ENCODE data around the gene SCAMP4. TPM values are rescaled to one million over a fixed set of nuclear protein-coding genes. Genes with fewer than 3 reads are reported as not detected.

SCAMP4 gene
- total and polyA plus RNA-seq, 2 of the 13 experiments (the other 11 are each of a cell fraction or from before 2014, with no cell fraction given), result 10.7 to 13.7 TPM

DNA sequence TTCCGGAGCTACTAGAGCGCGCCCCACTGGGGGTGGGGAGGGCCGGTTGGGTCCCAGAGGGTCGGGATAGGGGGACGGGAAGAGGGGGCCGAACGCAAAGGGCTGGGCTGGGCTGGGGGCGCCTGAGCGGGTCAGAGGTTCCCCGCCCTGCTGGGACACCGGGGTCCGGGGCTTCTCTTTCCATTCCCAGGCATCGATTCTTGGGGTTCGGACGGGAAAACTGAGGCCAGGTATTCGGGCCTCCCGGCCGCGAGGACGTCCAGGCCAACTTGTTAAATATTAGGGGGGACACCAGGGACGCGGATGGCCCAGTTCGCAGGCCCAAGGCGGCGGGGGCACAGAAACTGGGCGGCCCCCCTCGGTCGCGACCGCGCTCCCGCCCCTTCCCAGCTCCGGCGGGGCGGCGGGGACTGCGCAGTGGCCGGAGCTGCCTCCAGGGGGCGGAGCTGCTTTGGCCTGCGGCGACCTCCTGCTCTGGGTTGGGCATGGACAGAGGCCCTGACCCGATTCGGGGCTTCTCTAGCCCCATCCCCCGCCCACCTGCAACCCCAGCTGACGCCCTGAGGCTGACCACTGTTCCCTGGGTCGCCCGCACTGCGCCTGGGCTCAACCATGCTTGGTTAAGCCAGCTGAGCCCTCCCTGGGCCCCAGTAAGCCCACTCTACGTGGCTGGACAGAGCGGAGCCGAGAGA lies 40.6 kb upstream of the SCAMP4 start (continued):
- TF ChIP-seq ZFYVE20 (CRISPR knock-in tag; IDR thresholded peaks at IDR 0.05; ENCODE audit: borderline replicate concordance, low read depth) (no peak), IKZF1 (IDR thresholded peaks at IDR 0.05) (no peak), ZNF652 (CRISPR knock-in tag; IDR thresholded peaks at IDR 0.05; ENCODE audit: borderline replicate concordance, low read depth) (no peak), MIER2 (CRISPR knock-in tag; IDR thresholded peaks at IDR 0.05) (no peak), ZFP62 (CRISPR knock-in tag; IDR thresholded peaks at IDR 0.05) (no peak), RXRB (CRISPR knock-in tag; IDR thresholded peaks at IDR 0.05; ENCODE audit: borderline replicate concordance) (peak; percentile 77), PHF20 (CRISPR knock-in tag; IDR thresholded peaks at IDR 0.05) (no peak), HOXA7 (CRISPR knock-in tag; IDR thresholded peaks at IDR 0.05) (no peak), ZNF75D (CRISPR knock-in tag; IDR thresholded peaks at IDR 0.05; ENCODE audit: borderline replicate concordance) (no peak), ZFP82 (CRISPR knock-in tag; IDR thresholded peaks at IDR 0.05; ENCODE audit: borderline replicate concordance) (peak; percentile 56; the same call in 1 of the 2 replicates), IRX3 (CRISPR knock-in tag; IDR thresholded peaks at IDR 0.05; ENCODE audit: borderline replicate concordance, low read depth) (no peak), SOX13 (IDR thresholded peaks at IDR 0.05) (no peak), SOX13 (CRISPR knock-in tag; conservative IDR thresholded peaks at IDR 0.05 in 1 of 2, IDR thresholded peaks at IDR 0.05 in 1 of 2) (0 out of 4 replicates have a peak, but pooled peaks of 1 of the 2 experiments have one; percentile 41), YY1 (IDR thresholded peaks at IDR 0.05; ENCODE audit: insufficient read depth, insufficient replicate concordance, low read depth, low read length) (peak; percentile 61), ERF (CRISPR knock-in tag; IDR thresholded peaks at IDR 0.05) (no peak; the same call in 1 of the 2 replicates), DNMT1 (CRISPR knock-in tag; IDR thresholded peaks at IDR 0.05) (no peak), SIX4 (CRISPR knock-in tag; IDR thresholded peaks at IDR 0.05) (no peak)
- TF ChIP-seq, protein P1, sequence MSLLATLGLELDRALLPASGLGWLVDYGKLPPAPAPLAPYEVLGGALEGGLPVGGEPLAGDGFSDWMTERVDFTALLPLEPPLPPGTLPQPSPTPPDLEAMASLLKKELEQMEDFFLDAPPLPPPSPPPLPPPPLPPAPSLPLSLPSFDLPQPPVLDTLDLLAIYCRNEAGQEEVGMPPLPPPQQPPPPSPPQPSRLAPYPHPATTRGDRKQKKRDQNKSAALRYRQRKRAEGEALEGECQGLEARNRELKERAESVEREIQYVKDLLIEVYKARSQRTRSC (CRISPR knock-in tag; IDR thresholded peaks at IDR 0.05; ENCODE audit: low read depth), result no peak
- TF ChIP-seq, protein P2, sequence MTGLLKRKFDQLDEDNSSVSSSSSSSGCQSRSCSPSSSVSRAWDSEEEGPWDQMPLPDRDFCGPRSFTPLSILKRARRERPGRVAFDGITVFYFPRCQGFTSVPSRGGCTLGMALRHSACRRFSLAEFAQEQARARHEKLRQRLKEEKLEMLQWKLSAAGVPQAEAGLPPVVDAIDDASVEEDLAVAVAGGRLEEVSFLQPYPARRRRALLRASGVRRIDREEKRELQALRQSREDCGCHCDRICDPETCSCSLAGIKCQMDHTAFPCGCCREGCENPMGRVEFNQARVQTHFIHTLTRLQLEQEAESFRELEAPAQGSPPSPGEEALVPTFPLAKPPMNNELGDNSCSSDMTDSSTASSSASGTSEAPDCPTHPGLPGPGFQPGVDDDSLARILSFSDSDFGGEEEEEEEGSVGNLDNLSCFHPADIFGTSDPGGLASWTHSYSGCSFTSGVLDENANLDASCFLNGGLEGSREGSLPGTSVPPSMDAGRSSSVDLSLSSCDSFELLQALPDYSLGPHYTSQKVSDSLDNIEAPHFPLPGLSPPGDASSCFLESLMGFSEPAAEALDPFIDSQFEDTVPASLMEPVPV (CRISPR knock-in tag; IDR thresholded peaks at IDR 0.05), result peak; percentile 69; the same call in 1 of the 2 replicates
- TF ChIP-seq, protein P3, sequence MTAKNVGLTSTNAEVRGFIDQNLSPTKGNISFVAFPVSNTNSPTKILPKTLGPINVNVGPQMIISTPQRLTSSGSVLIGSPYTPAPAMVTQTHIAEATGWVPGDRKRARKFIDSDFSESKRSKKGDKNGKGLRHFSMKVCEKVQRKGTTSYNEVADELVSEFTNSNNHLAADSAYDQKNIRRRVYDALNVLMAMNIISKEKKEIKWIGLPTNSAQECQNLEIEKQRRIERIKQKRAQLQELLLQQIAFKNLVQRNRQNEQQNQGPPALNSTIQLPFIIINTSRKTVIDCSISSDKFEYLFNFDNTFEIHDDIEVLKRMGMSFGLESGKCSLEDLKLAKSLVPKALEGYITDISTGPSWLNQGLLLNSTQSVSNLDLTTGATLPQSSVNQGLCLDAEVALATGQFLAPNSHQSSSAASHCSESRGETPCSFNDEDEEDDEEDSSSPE (CRISPR knock-in tag; IDR thresholded peaks at IDR 0.05), result no peak; the same call in 1 of the 2 replicates
- TF ChIP-seq, protein P4, sequence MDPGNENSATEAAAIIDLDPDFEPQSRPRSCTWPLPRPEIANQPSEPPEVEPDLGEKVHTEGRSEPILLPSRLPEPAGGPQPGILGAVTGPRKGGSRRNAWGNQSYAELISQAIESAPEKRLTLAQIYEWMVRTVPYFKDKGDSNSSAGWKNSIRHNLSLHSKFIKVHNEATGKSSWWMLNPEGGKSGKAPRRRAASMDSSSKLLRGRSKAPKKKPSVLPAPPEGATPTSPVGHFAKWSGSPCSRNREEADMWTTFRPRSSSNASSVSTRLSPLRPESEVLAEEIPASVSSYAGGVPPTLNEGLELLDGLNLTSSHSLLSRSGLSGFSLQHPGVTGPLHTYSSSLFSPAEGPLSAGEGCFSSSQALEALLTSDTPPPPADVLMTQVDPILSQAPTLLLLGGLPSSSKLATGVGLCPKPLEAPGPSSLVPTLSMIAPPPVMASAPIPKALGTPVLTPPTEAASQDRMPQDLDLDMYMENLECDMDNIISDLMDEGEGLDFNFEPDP (CRISPR knock-in tag; conservative IDR thresholded peaks at IDR 0.05), result no peak
- TF ChIP-seq, protein P5, sequence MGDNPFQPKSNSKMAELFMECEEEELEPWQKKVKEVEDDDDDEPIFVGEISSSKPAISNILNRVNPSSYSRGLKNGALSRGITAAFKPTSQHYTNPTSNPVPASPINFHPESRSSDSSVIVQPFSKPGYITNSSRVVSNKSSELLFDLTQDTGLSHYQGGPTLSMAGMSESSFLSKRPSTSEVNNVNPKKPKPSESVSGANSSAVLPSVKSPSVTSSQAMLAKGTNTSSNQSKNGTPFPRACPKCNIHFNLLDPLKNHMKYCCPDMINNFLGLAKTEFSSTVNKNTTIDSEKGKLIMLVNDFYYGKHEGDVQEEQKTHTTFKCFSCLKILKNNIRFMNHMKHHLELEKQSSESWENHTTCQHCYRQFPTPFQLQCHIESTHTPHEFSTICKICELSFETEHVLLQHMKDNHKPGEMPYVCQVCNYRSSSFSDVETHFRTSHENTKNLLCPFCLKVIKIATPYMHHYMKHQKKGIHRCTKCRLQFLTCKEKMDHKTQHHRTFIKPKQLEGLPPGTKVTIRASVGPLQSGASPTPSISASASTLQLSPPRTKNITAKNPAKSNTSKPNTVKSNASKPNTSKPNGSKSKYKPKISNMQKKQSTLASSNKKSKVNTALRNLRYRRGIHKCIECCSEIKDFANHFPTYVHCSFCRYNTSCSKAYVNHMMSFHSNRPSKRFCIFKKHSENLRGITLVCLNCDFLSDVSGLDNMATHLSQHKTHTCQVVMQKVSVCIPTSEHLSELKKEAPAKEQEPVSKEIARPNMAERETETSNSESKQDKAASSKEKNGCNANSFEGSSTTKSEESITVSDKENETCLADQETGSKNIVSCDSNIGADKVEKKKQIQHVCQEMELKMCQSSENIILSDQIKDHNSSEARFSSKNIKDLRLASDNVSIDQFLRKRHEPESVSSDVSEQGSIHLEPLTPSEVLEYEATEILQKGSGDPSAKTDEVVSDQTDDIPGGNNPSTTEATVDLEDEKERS (CRISPR knock-in tag; IDR thresholded peaks at IDR 0.05), result no peak

All from HepG2 (cell line).